GM08714 (cell line): ENCODE results near the gene COL9A3.

Source experiments
- H3K4me3 ChIP-seq: fragments of 200-500 bp; sonication (Bioruptor generic); 2 replicates; pipeline ENCODE4 v1.5.1; 2014; ENCODE audit warnings: mild to moderate bottlenecking, low read length, inconsistent platforms
- ZNF274 ChIP-seq: IDR thresholded peaks from 2 replicates; pipeline ENCODE4 v1.6.1; 2012; ENCODE audit warnings: mild to moderate bottlenecking, low read depth, low read length

Gene COL9A3

GRCh38 chr20:62816884-62817873 lies at the start of gene COL9A3:
TSS of gene COL9A3 (plus strand) at chr20:62817050. CDS start at chr20:62817065, 15 bp downstream.
- H3K4me3 ChIP-seq: no peak within 1 kb of the TSS
- TF ChIP-seq ZNF274: no peak

- no peak overlapping the region for H3K4me3 ChIP-seq
- no peak for TF ChIP-seq ZNF274
These were observed 48.7 kb upstream of the COL9A3 start for GRCh38 chr20:62768234-62768546.

DNA sequence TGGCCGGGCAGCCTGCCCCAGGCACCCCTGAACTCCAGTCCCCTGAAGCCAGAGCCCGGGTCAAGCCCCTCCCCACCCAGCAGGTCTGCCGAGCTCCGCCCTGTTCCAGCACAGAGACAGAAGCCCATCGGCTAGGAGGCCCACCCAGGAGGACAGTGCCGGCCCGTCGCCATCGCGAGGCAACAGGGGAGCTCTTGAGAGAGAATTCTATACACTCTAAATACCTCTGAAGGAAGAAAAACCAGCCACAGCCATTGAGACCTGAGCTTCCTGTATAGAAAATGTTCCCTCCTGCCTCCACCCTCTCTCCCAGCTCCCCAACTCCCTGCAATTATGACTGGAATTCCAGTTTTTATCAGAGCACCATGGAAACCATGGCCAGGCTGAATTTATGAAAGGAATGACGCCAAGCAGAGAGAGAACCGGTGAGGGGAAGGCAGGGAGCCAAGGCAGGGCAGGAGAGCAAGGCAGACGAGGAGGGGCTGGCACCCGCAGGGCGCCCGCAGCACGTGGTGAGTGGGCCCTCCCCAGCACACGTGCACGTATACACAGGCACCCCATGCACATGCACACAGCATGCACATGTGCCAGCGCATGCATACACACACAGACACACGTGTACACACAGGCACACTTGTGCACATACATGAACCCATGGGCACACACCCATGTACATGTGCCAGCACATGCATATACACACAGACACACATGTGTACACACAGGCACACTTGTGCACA lies 48.1 kb upstream of the COL9A3 start:
- TF ChIP-seq ZNF274: no peak
- no peak overlapping the region for H3K4me3 ChIP-seq

DNA sequence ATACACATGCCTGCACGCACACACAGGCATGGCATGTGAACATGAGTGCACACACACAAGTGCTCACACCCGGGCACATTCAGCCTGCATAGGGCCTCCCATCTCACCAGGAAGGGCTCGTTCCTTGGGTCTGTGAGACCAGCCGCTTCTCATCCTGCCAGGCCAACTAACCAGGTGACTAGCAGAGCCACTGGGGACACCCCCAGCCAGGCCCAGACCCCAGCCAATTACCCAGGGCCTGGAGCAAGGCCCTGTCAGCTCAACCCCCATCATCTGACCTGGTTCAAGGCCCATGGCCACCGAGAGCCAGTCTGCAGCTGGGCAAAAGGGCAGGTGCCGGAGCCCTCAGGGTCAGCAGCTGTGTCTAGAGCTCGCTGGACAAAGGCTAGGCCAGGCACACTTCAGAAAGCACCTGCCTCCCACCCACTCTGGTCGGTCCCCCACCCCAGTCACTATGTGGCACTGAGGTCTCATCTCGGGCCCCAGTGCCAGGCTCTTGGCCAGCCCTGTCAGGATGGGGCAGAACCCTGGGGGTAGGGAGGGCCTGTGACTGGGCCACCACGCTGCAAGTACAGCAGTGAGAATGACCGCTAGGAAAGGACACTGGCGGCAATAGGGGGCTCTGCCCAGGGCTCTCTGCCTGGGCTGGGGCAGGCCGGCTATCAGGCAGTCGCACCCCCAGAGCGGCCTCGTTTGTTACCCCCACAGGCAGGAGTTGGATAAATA lies 47.3 kb upstream of the COL9A3 start:
- no peak for TF ChIP-seq ZNF274
- no peak overlapping the region for H3K4me3 ChIP-seq

DNA sequence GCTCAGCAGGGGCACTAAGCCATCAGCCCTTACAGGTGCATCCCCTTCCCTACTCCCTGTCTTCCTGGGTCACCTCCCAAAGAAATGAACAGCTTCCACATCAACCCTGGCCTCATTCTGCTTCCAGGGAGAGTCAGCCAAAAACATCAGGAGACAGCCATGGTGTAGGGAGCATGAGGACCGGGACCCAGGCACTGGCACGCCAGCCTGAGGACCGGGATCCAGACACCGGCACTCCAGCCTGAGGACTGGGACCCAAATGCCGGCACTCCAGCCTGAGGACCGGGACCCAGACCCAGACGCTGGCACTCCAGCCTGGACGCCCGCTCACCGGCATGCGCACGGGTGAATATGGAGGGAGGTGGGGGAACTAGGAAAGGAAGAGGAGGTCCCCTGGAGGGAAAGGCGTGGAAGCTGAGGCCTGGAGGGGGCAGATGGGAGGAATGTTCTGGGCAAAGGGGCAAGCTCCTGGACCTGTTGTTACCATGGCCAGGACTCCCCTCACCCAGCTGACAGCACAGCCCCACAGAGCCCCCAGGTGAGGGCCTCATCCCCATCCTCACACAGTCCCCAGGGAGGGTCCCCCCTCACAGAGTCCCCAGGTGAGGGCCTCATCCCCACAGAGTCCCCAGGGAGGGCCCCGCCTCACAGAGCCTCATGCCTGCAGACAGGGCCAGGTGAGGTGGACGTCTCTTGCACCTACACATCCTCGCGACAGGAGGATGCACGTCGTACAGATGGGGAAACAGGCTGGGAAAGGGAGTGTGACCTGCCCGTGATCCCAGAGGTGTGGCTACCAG lies 46.5 kb upstream of the COL9A3 start:
- TF ChIP-seq ZNF274: no peak
- H3K4me3 ChIP-seq: no peak overlapping the region

- H3K4me3 ChIP-seq: no peak overlapping the region
- TF ChIP-seq ZNF274: no peak
These were observed 45.9 kb upstream of the COL9A3 start for GRCh38 chr20:62770916-62771315.

- TF ChIP-seq ZNF274: no peak
- no peak overlapping the region for H3K4me3 ChIP-seq
These were observed 45.3 kb upstream of the COL9A3 start for GRCh38 chr20:62771396-62772102.

DNA sequence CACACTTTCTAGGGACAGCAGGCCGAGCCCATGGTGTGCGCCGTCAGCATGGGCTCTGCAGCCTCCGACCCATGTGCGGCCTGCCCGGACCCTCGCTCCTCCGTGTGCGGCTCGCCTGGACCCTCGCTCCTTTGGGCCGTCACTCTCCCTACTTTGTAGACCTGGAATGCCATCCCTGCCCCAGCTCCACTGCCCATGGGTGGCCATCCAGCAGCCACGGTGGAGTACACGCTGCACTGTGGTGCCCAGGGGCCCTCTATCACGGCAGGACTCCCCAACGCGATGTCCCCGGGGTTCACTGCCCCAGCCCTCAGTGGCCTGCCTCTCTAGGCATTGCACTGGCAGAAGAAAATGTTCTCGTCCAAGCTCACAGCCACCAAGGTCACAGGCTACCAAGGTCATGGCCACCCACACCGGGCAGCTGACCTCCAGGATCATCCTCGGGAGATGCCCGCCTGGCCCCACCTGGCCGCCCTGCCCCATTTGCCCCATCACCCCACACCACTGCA lies 44.7 kb upstream of the COL9A3 start:
- H3K4me3 ChIP-seq: no peak overlapping the region
- no peak for TF ChIP-seq ZNF274

DNA sequence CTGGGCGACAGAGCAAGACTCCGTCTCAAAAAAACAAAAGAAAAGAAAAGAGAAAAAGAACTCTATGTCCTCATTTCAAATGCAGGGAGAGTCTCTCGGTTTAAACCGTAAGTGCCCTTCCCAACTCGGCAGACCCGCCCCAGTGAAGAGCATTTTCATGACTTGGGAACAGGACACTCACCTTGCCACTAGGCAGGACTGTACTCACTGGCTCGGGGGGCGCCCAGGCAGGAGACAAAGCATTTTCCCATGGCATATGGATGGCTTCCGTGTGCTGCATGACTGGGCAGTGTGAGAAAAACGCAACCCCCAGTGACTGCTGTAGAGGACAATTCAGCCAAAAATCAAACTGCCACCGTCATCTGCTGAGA lies 44.2 kb upstream of the COL9A3 start:
- H3K4me3 ChIP-seq: no peak overlapping the region
- no peak for TF ChIP-seq ZNF274

GRCh38 chr20:62772990-62773844 lies 43.6 kb upstream of the COL9A3 start:
- no peak for TF ChIP-seq ZNF274
- no peak overlapping the region for H3K4me3 ChIP-seq

GRCh38 chr20:62773845-62774714 lies 42.8 kb upstream of the COL9A3 start:
- no peak for TF ChIP-seq ZNF274
- no peak overlapping the region for H3K4me3 ChIP-seq
